Caco-2 (cell line): ENCODE measurements around the gene EIF2B2. TPM values are rescaled to one million over a fixed set of nuclear protein-coding genes. Genes with fewer than 3 reads are reported as not detected.

Experiments used
- BruUV-seq: library from RNA; stranded (reverse); fragments of 400-500 nt; replicated peaks from 2 replicates; lab custom pipeline; 2021; lab: Mats Ljungman, UMichigan
- CTCF ChIA-PET: fragments of 300-600 bp; sonication (Branson Sonifier 250); formaldehyde crosslinking; loops from one replicate; lab custom pipeline; 2022; ENCODE audit warnings: antibody characterized with exemption; lab: Charles Lee
- POLR2A ChIA-PET: fragments of 300-600 bp; sonication (Branson Sonifier 250); formaldehyde crosslinking; loops from one replicate; lab custom pipeline; 2022; ENCODE audit warnings: antibody characterized with exemption; lab: Charles Lee
- DNase-seq, 2 experiments: peaks; one replicate each; pipeline versions ENCODE4 v3.0.0 to v3.0.0-alpha.2; 2020 to 2022
- H3K27me3 ChIP-seq: replicated peaks from 2 replicates; pipeline ENCODE4 v1.6.0; 2011; ENCODE audit warnings: low read length; ENCODE audit not compliant: control insufficient read depth, insufficient read depth
- H3K36me3 ChIP-seq: 2 replicates; pipeline ENCODE4 v1.5.1; 2011; ENCODE audit warnings: low read length; ENCODE audit not compliant: control insufficient read depth, insufficient read depth
- H3K4me1 ChIP-seq: fragments of 250-450 bp; sonication (Bioruptor Pico); 2 replicates; pipeline ENCODE4 v1.5.1; 2020; ENCODE audit warnings: mild to moderate bottlenecking
- H3K4me3 ChIP-seq: 2 replicates; pipeline ENCODE4 v1.5.1; 2011; ENCODE audit warnings: low read depth, mild to moderate bottlenecking, control low read depth, low read length
- H3K9me3 ChIP-seq: fragments of 250-450 bp; sonication (Bioruptor Pico); 2 replicates; pipeline ENCODE4 v1.5.1; 2020; ENCODE audit warnings: mild to moderate bottlenecking, moderate library complexity
- H3K27ac Mint-ChIP-seq: one replicate; pipeline ENCODE4 v1.8.0; 2022; ENCODE audit warnings: mixed read lengths; ENCODE audit not compliant: unreplicated experiment
- H3K27me3 Mint-ChIP-seq: one replicate; pipeline ENCODE4 v1.8.0; 2022; ENCODE audit warnings: mixed read lengths; ENCODE audit not compliant: insufficient read depth, unreplicated experiment
- H3K36me3 Mint-ChIP-seq: one replicate; pipeline ENCODE4 v1.8.0; 2022; ENCODE audit warnings: mild to moderate bottlenecking, mixed read lengths; ENCODE audit not compliant: insufficient read depth, unreplicated experiment
- H3K4me1 Mint-ChIP-seq: one replicate; pipeline ENCODE4 v1.8.0; 2022; ENCODE audit warnings: low read depth, mixed read lengths; ENCODE audit not compliant: unreplicated experiment
- H3K4me3 Mint-ChIP-seq: one replicate; pipeline ENCODE4 v1.8.0; 2022; ENCODE audit warnings: mild to moderate bottlenecking, moderate library complexity, mixed read lengths; ENCODE audit not compliant: unreplicated experiment
- H3K9me3 Mint-ChIP-seq: one replicate; pipeline ENCODE4 v1.8.0; 2022; ENCODE audit warnings: mixed read lengths; ENCODE audit not compliant: unreplicated experiment
- CTCF ChIP-seq, 2 experiments: fragments of 200-600 bp in 1 of 2; IDR thresholded peaks; 1 replicate in 1 of 2; 2 replicates in 1 of 2; pipeline versions ENCODE4 v1.5.1 to v1.8.0; 2011 to 2022; ENCODE audit warnings: antibody characterized with exemption in 1 of 2, control low read depth in 1 of 2, inconsistent platforms in 1 of 2, low read depth in 1 of 2, low read length in 1 of 2, mild to moderate bottlenecking in 1 of 2, moderate library complexity in 1 of 2; ENCODE audit not compliant: insufficient read depth in 1 of 2, severe bottlenecking in 1 of 2, unreplicated experiment in 1 of 2
- intact Hi-C: fragments of 100-400 bp; cut with micrococcal nuclease; formaldehyde crosslinking; loops from one replicate; pipeline ENCODE4 v1.10.0; 2022; ENCODE audit not compliant: unreplicated experiment
- total RNA-seq: library from RNA; stranded (reverse); gene quantifications from 2 replicates; pipeline ENCODE4 v1.2.3, GENCODE V29; 2022

Gene EIF2B2
- total RNA-seq, 1 experiment from 2014 or later, result 54.4 TPM

GRCh38 chr14:74963705-74964271 is 38.9 kb upstream of the EIF2B2 start:
- Histone ChIP-seq H3K27me3 (no peaks in the 10 kb centered on the region), H3K36me3 (no peaks in the 10 kb centered on the region), H3K4me3 (no peak overlapping the region), H3K9me3 (no peaks in the 10 kb centered on the region), H3K4me1 (no peaks in the 10 kb centered on the region)
- DNase-seq, result no peak
- POLR2A ChIA-PET, result interaction anchor here (0.7 kb wide), 1 partner anchor 13 kb away, joined by 5 read pairs; no protein-coding TSS in a partner anchor
- no peak overlapping the region for H3K4me3 Mint-ChIP-seq
- no peak overlapping the region for H3K27ac Mint-ChIP-seq
- CTCF ChIA-PET, result no interaction called here
- no peaks in the 10 kb centered on the region for H3K9me3 Mint-ChIP-seq
- H3K27me3 Mint-ChIP-seq, result no peaks in the 10 kb centered on the region
- no peak for TF ChIP-seq CTCF (IDR thresholded peaks at IDR 0.05; ENCODE audit: insufficient read depth in 1 of 2, low read depth in 1 of 2, low read length in 1 of 2, severe bottlenecking in 1 of 2, unreplicated experiment in 1 of 2)
- no TSS peak for BruUV-seq
- intact Hi-C loops, result no loop called here
- no peaks in the 10 kb centered on the region for H3K4me1 Mint-ChIP-seq
- no peaks in the 10 kb centered on the region for H3K36me3 Mint-ChIP-seq

GRCh38 chr14:74964787-74965485 is 37.8 kb upstream of the EIF2B2 start:
- no peak overlapping the region for H3K4me3 ChIP-seq
- Mint-ChIP-seq H3K4me3 (no peak overlapping the region), H3K4me1 (no peaks in the 10 kb centered on the region), H3K36me3 (no peaks in the 10 kb centered on the region), H3K27me3 (no peaks in the 10 kb centered on the region), H3K27ac (no peak overlapping the region), H3K9me3 (no peaks in the 10 kb centered on the region)
- POLR2A ChIA-PET, result no interaction called here
- no peak for DNase-seq
- no TSS peak for BruUV-seq
- H3K4me1 ChIP-seq, result no peaks in the 10 kb centered on the region
- CTCF ChIA-PET, result interaction anchor here (0.5 to 0.8 kb wide), 2 partner anchors 25 to 53 kb away, joined by 3 read pairs; no protein-coding TSS in a partner anchor
- no peaks in the 10 kb centered on the region for H3K36me3 ChIP-seq
- H3K9me3 ChIP-seq, result no peaks in the 10 kb centered on the region
- no peak for TF ChIP-seq CTCF (IDR thresholded peaks at IDR 0.05; ENCODE audit: insufficient read depth in 1 of 2, low read depth in 1 of 2, low read length in 1 of 2, severe bottlenecking in 1 of 2, unreplicated experiment in 1 of 2)
- H3K27me3 ChIP-seq, result no peaks in the 10 kb centered on the region
- intact Hi-C loops, result no loop called here

GRCh38 chr14:74965486-74966153 is 37.1 kb upstream of the EIF2B2 start:
- no peaks in the 10 kb centered on the region for H3K36me3 ChIP-seq
- no peak overlapping the region for H3K27ac Mint-ChIP-seq
- no peak overlapping the region for H3K4me3 Mint-ChIP-seq
- DNase-seq, result no peak
- H3K9me3 Mint-ChIP-seq, result no peaks in the 10 kb centered on the region
- no peak overlapping the region for H3K4me3 ChIP-seq
- H3K4me1 ChIP-seq, result no peaks in the 10 kb centered on the region
- ChIA-PET POLR2A (no interaction called here), CTCF (interaction anchor here (0.8 kb wide), 1 partner anchor 24 kb away, joined by 3 read pairs; no protein-coding TSS in a partner anchor)
- no peaks in the 10 kb centered on the region for H3K27me3 Mint-ChIP-seq
- no peaks in the 10 kb centered on the region for H3K36me3 Mint-ChIP-seq
- intact Hi-C loops, result no loop called here
- no peaks in the 10 kb centered on the region for H3K27me3 ChIP-seq
- no TSS peak for BruUV-seq
- no peaks in the 10 kb centered on the region for H3K9me3 ChIP-seq
- no peak for TF ChIP-seq CTCF (IDR thresholded peaks at IDR 0.05; ENCODE audit: insufficient read depth in 1 of 2, low read depth in 1 of 2, low read length in 1 of 2, severe bottlenecking in 1 of 2, unreplicated experiment in 1 of 2)
- no peaks in the 10 kb centered on the region for H3K4me1 Mint-ChIP-seq
